Retinal pigment epithelial cell (primary cell): Measurements from ENCODE around the gene ATXN7L1.

ENCODE experiments used
- DNase-seq: peaks from one replicate; pipeline ENCODE4 v3.0.0-alpha.2; 2010; ENCODE audit warnings: low read depth
- H3K4me3 ChIP-seq: 2 replicates; pipeline ENCODE4 v1.5.1; 2011; ENCODE audit warnings: mild to moderate bottlenecking, low read length, control low read depth, moderate library complexity
- TF ChIP-seq, protein P1 (sequence below): conservative IDR thresholded peaks from 2 replicates; pipeline ENCODE4 v1.5.1; 2011; ENCODE audit warnings: low read depth, low read length, control low read depth, inconsistent platforms

Gene ATXN7L1

GRCh38 chr7:105743351-105744090 lies 132.9 kb downstream of the ATXN7L1 start:
- no peak for DNase-seq
- TF ChIP-seq, protein P1, sequence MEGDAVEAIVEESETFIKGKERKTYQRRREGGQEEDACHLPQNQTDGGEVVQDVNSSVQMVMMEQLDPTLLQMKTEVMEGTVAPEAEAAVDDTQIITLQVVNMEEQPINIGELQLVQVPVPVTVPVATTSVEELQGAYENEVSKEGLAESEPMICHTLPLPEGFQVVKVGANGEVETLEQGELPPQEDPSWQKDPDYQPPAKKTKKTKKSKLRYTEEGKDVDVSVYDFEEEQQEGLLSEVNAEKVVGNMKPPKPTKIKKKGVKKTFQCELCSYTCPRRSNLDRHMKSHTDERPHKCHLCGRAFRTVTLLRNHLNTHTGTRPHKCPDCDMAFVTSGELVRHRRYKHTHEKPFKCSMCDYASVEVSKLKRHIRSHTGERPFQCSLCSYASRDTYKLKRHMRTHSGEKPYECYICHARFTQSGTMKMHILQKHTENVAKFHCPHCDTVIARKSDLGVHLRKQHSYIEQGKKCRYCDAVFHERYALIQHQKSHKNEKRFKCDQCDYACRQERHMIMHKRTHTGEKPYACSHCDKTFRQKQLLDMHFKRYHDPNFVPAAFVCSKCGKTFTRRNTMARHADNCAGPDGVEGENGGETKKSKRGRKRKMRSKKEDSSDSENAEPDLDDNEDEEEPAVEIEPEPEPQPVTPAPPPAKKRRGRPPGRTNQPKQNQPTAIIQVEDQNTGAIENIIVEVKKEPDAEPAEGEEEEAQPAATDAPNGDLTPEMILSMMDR: no peak
- H3K4me3 ChIP-seq: no peak overlapping the region

GRCh38 chr7:105742787-105743186 lies 133.6 kb downstream of the ATXN7L1 start:
- TF ChIP-seq, protein P1: no peak
- no peak overlapping the region for H3K4me3 ChIP-seq
- no peak for DNase-seq

- no peak overlapping the region for H3K4me3 ChIP-seq
- TF ChIP-seq, protein P1: no peak
- no peak for DNase-seq
Measured at GRCh38 chr7:105741982-105742381, 134.4 kb downstream of the ATXN7L1 start.

- no peak overlapping the region for H3K4me3 ChIP-seq
- TF ChIP-seq, protein P1: peak; percentile 24
- DNase-seq: no peak
Measured at GRCh38 chr7:105738133-105738532, 138.3 kb downstream of the ATXN7L1 start.

DNA sequence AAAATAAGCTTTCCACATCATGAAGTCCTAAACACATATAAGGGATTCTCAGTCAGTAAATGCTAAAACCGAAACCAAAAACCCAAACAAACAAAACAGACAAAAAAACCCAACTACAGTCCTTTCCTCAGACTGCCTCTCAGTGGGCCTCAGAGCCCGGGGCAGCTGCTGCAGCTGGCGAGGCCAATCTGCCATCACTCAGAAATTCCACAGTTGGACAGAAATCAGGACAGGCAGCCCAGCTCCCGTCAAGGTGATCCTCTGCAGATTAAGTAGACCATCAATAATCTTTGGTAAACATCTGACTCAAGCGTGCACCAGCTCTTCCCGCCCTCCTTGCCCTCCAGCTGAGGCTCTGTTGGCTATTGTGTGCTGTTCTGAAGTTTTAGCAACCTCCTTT lies 142.2 kb downstream of the ATXN7L1 start:
- no peak overlapping the region for H3K4me3 ChIP-seq
- no peak for DNase-seq
- TF ChIP-seq, protein P1: no peak

DNA sequence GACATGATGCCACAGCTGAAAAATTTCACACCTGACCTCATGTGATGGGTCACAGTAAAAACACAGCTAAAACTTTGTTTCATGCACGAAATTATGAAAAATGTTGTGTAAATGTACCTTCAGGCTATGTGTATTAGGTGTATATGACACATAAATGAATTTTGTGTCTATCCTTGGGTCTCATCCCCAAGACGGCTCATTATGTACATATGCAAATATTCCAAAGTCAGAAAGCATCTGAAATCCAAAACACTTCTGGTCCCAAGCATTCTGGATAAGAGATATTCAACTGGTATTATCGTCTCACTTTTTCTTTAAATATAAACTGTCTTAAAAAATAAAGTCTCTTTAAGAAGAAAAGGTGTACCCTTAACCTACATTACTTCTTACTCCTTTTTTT lies 145.4 kb downstream of the ATXN7L1 start:
- no peak for DNase-seq
- TF ChIP-seq, protein P1: no peak

GRCh38 chr7:105728028-105728427 lies 148.4 kb downstream of the ATXN7L1 start:
- DNase-seq: no peak
- no peak overlapping the region for H3K4me3 ChIP-seq
- TF ChIP-seq, protein P1: no peak

More for the DNA sequence above, 145.4 kb downstream of the ATXN7L1 start:
- no peak overlapping the region for H3K4me3 ChIP-seq
